Neural cell (in vitro differentiated cells): ENCODE measurements around the gene DRD1.
A peak's percentile ranks its signal among the peaks of the same experiment; 100 is the strongest.

ENCODE experiments used
- EZH2 ChIP-seq: fragments of 200-600, 300-800 bp; shearing (Covaris generic), sonication (generic); IDR thresholded peaks from 2 replicates; pipeline ENCODE4 v1.6.1; 2014; ENCODE audit warnings: antibody characterized with exemption, low read length, borderline replicate concordance, mild to moderate bottlenecking; ENCODE audit not compliant: insufficient read depth, poor library complexity, severe bottlenecking
- MXI1 ChIP-seq: fragments of 450-650 bp; conservative IDR thresholded peaks from 2 replicates; pipeline ENCODE4 v1.6.1; 2014; ENCODE audit warnings: antibody characterized with exemption, mild to moderate bottlenecking; ENCODE audit not compliant: poor library complexity, severe bottlenecking
- POLR2AphosphoS5 ChIP-seq: IDR thresholded peaks from 2 replicates; pipeline ENCODE4 v1.6.1; 2012
- RAD21 ChIP-seq: fragments of 450-650 bp; conservative IDR thresholded peaks from 2 replicates; pipeline ENCODE4 v1.6.1; 2014; ENCODE audit warnings: antibody characterized with exemption, mild to moderate bottlenecking, moderate library complexity
- TF ChIP-seq, protein P1 (sequence below): IDR thresholded peaks from 2 replicates; pipeline ENCODE4 v1.6.1; 2012; ENCODE audit warnings: borderline replicate concordance
- TF ChIP-seq, protein P2 (sequence below): fragments of 450-650 bp; IDR thresholded peaks from 2 replicates; pipeline ENCODE4 v1.5.1; 2014; ENCODE audit warnings: antibody characterized with exemption, mild to moderate bottlenecking, moderate library complexity; ENCODE audit not compliant: poor library complexity, severe bottlenecking

DNA sequence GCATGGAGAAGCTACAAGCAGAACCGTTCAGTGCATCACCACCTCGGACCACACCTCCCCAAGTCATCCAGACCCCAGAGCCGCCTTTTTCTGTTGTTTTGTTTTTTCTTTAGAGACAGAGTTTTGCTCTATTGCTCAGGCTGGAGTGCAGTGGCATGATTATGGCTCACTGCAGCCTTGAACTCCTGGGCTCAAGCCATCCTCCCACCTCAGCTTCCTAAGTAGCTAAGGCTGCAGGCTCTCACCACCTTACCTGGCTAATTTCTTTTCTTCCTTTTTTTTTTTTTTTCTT, 20.9 kb upstream of the DRD1 start:
- TF ChIP-seq, protein P1, sequence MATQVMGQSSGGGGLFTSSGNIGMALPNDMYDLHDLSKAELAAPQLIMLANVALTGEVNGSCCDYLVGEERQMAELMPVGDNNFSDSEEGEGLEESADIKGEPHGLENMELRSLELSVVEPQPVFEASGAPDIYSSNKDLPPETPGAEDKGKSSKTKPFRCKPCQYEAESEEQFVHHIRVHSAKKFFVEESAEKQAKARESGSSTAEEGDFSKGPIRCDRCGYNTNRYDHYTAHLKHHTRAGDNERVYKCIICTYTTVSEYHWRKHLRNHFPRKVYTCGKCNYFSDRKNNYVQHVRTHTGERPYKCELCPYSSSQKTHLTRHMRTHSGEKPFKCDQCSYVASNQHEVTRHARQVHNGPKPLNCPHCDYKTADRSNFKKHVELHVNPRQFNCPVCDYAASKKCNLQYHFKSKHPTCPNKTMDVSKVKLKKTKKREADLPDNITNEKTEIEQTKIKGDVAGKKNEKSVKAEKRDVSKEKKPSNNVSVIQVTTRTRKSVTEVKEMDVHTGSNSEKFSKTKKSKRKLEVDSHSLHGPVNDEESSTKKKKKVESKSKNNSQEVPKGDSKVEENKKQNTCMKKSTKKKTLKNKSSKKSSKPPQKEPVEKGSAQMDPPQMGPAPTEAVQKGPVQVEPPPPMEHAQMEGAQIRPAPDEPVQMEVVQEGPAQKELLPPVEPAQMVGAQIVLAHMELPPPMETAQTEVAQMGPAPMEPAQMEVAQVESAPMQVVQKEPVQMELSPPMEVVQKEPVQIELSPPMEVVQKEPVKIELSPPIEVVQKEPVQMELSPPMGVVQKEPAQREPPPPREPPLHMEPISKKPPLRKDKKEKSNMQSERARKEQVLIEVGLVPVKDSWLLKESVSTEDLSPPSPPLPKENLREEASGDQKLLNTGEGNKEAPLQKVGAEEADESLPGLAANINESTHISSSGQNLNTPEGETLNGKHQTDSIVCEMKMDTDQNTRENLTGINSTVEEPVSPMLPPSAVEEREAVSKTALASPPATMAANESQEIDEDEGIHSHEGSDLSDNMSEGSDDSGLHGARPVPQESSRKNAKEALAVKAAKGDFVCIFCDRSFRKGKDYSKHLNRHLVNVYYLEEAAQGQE, result no peak
- TF ChIP-seq, protein P2, sequence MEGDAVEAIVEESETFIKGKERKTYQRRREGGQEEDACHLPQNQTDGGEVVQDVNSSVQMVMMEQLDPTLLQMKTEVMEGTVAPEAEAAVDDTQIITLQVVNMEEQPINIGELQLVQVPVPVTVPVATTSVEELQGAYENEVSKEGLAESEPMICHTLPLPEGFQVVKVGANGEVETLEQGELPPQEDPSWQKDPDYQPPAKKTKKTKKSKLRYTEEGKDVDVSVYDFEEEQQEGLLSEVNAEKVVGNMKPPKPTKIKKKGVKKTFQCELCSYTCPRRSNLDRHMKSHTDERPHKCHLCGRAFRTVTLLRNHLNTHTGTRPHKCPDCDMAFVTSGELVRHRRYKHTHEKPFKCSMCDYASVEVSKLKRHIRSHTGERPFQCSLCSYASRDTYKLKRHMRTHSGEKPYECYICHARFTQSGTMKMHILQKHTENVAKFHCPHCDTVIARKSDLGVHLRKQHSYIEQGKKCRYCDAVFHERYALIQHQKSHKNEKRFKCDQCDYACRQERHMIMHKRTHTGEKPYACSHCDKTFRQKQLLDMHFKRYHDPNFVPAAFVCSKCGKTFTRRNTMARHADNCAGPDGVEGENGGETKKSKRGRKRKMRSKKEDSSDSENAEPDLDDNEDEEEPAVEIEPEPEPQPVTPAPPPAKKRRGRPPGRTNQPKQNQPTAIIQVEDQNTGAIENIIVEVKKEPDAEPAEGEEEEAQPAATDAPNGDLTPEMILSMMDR, result peak; percentile 44
- TF ChIP-seq POLR2AphosphoS5, result no peak
- no peak for TF ChIP-seq MXI1
- no peak for TF ChIP-seq RAD21
- TF ChIP-seq EZH2, result no peak
